GM10248 (cell line): ENCODE measurements around the gene CAMK1G.

Source experiments
- CTCF ChIA-PET: fragments of 300-600 bp; sonication (Branson Sonifier 250); formaldehyde crosslinking; extraction: SDS; loops from one replicate; lab custom pipeline; 2021; ENCODE audit warnings: antibody characterized with exemption; lab: Yijun Ruan, JAX
- POLR2A ChIA-PET: fragments of 350-650 bp; sonication (Branson Sonifier 250); formaldehyde crosslinking; extraction: SDS; loops from one replicate; lab custom pipeline; 2020; ENCODE audit warnings: antibody characterized with exemption; lab: Yijun Ruan, JAX
- DNase-seq: peaks from one replicate; pipeline ENCODE4 v3.0.0; 2012; ENCODE audit errors: extremely low spot score
- TF ChIP-seq, protein P1 (sequence below): IDR thresholded peaks from 2 replicates; pipeline ENCODE4 v1.5.1; 2012; ENCODE audit warnings: mild to moderate bottlenecking, low read depth; ENCODE audit errors: extremely low read depth, missing control alignments, control extremely low read depth

Gene CAMK1G

DNA sequence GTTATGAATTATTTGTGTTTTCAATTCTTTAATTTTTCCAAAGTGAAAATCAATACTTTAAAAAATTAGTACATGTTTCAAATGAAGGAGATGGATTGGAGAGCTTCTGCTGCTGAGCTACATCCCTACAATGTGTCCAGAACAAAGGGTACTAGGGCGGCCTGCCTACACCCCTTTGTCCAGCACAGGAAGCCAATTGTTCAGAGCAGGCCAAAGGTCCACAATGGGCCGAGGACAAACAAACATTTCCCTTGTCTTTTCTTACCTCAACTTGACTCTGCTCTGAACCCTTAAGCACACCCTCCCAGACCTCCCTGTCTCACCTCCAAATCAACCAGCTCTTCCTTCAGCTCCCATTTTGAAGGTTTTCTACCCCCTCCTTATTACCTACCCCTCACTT lies 39.4 kb upstream of the CAMK1G start:
- TF ChIP-seq, protein P1, sequence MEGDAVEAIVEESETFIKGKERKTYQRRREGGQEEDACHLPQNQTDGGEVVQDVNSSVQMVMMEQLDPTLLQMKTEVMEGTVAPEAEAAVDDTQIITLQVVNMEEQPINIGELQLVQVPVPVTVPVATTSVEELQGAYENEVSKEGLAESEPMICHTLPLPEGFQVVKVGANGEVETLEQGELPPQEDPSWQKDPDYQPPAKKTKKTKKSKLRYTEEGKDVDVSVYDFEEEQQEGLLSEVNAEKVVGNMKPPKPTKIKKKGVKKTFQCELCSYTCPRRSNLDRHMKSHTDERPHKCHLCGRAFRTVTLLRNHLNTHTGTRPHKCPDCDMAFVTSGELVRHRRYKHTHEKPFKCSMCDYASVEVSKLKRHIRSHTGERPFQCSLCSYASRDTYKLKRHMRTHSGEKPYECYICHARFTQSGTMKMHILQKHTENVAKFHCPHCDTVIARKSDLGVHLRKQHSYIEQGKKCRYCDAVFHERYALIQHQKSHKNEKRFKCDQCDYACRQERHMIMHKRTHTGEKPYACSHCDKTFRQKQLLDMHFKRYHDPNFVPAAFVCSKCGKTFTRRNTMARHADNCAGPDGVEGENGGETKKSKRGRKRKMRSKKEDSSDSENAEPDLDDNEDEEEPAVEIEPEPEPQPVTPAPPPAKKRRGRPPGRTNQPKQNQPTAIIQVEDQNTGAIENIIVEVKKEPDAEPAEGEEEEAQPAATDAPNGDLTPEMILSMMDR, result no peak
- ChIA-PET CTCF (interaction anchor here (1.1 to 3.5 kb wide), 3 partner anchors 14 to 22 kb away, joined by 3 to 10 read pairs (median 4); no protein-coding TSS in a partner anchor), POLR2A (no interaction called here)
- DNase-seq, result no peak

DNA sequence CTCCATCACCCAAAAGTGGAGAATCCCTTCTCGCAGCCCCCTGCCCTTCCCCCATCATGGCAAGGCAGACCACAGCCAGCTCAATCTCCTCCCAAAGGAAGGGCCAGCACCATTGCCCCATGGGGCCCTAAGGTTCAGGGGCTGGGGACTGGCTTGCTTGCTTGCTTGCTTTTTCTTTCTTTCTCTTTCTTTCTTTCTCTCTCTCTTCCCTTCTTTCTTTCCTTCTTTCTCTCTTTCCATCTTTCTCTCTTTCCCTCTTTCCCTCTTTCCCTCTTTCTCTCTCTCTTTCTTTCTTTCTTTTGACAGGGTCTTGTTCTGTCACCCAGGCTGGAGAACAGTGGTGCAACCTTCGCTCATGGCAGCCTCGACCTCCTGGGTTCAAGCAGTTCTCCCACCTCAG lies 38.1 kb upstream of the CAMK1G start:
- CTCF ChIA-PET, result interaction anchor here (1.5 to 3.5 kb wide), 2 partner anchors 15 to 21 kb away, joined by 4 to 10 read pairs; no protein-coding TSS in a partner anchor
- POLR2A ChIA-PET, result no interaction called here
- TF ChIP-seq, protein P1, result no peak
- no peak for DNase-seq

DNA sequence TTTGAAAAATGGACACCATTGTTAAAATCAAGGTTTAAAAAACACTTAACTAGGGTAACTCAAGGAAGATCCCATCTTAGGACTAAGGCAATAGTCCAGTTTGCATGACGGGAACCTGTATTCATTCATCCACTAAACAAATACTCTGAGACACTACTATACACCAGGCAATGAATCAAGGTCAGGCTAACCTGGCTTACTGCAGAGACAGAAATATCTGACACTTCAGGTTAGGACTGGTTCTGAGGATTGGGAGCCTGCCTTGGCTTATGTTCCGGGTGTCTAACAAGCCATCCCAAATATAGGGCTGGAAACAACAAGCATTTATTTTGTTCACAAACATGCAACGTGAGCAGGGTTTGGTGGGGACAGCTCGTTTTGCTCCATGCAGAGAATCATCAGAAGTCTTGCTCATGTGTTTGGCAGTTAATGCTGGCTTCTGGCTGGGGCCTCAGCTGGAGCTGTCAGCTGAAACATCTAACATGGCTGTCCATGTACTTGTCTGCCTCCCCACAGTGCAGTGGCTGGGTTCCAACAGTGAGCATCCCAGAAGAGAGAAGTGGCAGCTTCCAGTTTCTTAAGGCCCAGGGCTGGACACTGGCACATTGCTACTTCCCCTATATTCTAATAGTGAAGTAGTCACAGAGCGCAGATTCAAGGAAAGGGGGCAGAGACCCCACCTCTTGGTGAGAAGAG lies 37.0 kb upstream of the CAMK1G start:
- no peak for DNase-seq
- TF ChIP-seq, protein P1, result no peak
- CTCF ChIA-PET, result interaction anchor here (1.1 to 3.5 kb wide), 3 partner anchors 10 to 23 kb away, joined by 4 to 10 read pairs (median 6); no protein-coding TSS in a partner anchor
- POLR2A ChIA-PET, result no interaction called here

DNA sequence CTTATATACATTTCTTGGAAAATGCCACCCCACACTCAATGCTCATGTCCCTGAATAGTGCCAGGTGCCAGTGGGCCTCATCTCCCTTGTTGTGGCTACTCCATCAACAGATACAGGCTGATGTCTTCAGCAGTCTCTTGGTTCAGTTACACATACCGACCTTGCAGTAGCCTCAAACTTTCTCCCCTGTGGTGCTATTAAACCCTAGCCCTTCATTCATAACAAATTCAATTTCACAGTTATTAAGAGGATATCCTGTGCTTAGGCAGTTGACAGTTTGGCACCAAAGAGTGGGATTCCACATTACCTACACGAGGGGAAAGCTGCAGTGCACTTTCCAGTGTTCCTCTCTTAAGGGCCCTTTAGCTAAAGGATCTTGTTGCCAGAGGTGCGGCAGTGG lies 35.9 kb upstream of the CAMK1G start:
- DNase-seq, result no peak
- POLR2A ChIA-PET, result no interaction called here
- TF ChIP-seq, protein P1, result no peak
- CTCF ChIA-PET, result interaction anchor here (1.1 to 2.1 kb wide), 5 partner anchors 11 to 29 kb away, joined by 3 to 13 read pairs (median 6); no protein-coding TSS in a partner anchor

DNA sequence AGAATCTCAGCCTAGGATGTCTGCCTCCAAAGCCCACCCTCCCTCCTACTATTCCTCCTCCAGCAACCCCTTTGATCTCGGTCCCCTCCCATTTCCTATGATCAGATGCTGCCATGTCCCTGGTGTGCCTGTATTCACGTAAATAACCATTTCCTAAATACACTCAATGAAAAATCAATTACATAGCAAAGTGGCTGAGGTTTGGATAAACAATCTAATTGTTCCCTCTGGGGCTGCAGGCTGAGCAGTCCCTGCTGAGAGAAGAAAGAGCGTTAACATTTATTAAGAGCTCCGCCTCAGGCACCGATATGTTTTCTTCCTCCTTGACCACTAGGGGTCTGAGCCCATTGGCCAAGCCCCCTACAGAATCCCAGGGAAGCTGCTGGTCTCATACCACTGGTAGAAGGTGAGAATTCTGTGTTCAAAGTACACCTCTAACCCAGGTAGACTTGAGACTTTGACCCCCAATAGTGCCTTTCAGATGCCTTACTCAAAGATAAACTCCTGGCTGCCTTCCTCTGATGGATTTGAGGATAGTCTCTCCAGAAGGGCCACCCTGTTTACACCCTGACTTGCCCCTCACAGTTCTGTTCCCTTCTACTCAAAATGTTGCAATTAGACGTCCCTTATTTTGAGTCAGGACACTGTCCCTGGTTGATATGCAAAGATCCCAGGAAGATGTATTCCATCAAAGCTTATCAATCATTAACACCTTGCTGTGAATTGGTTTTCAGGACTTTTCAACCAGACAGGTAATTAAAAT lies 33.9 kb upstream of the CAMK1G start:
- ChIA-PET CTCF (interaction anchor here (1.9 to 2.1 kb wide), 2 partner anchors 14 to 16 kb away, joined by 6 to 13 read pairs; no protein-coding TSS in a partner anchor), POLR2A (no interaction called here)
- DNase-seq, result no peak
- TF ChIP-seq, protein P1, result no peak

DNA sequence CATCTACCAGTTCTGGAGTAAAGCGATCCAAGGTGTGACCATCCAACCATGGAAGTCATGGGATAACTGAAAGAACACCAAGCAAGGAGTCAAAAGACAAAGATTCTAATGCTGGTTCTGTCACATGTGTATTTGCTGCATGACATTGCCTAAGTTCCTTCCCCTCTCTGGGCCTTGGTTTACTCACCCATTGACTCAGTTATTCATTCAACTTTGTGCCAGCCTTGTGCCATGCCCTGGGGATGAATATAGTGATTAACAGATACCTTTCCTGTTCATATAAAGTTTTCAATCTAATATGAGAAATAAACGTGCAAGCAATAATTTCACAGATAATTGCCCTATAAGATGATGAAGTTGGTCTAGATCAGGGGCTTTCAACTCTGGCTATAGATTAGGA lies 33.0 kb upstream of the CAMK1G start:
- ChIA-PET POLR2A (no interaction called here), CTCF (no interaction called here)
- DNase-seq, result no peak
- TF ChIP-seq, protein P1, result no peak
